Lower leg skin (tissue), 4 donors: ENCODE measurements around the gene TNIK. TPM values are rescaled to one million over a fixed set of nuclear protein-coding genes. Genes with fewer than 3 reads are reported as not detected.

Source experiments
- DNase-seq, 2 donors: peaks; one replicate each; pipeline ENCODE4 v3.0.0-alpha.2; 2019; ENCODE audit warnings: low spot score in 2 of 2
- H3K4me3 ChIP-seq: fragments of 200-600 bp; sonication (generic); 2 replicates; pipeline ENCODE4 v1.5.1; 2017; ENCODE audit warnings: mild to moderate bottlenecking, low read depth; ENCODE audit not compliant: poor library complexity, severe bottlenecking
- CTCF ChIP-seq, 3 donors: fragments of 450-650 bp; IDR thresholded peaks; one replicate each; pipeline ENCODE4 v1.5.1; 2016; ENCODE audit warnings: antibody characterized with exemption in 3 of 3, mild to moderate bottlenecking in 3 of 3, moderate library complexity in 2 of 3
- POLR2A ChIP-seq, 2 donors: fragments of 450-650 bp; IDR thresholded peaks; one replicate each; pipeline ENCODE4 v1.6.1; 2016 to 2017; ENCODE audit warnings: antibody characterized with exemption in 2 of 2, mild to moderate bottlenecking in 1 of 2, moderate library complexity in 1 of 2
- WGBS, 2 donors: methylation state at CpG; one replicate each; pipeline ENCODE4 v1.1.5; 2018; 5-methylcytosine and 5-hydroxymethylcytosine counted together
- intact Hi-C: fragments of 100-400 bp; cut with DNase I; formaldehyde crosslinking; loops from one replicate; pipeline ENCODE4 v1.15.0; 2023; ENCODE audit warnings: low total_unique reads
- total RNA-seq, 4 donors: library from RNA; depleted of rRNA; stranded (reverse); fragments of >200 nt; gene quantifications; one replicate each; pipeline ENCODE4 v1.1.0, GENCODE V29; 2016

Gene TNIK
- total RNA-seq, 4 donors from 2014 or later: 0.72 to 4.7 (median 2.4) TPM

GRCh38 chr3:171206283-171206682, 253.9 kb downstream of the TNIK start:
- no peak overlapping the region for H3K4me3 ChIP-seq
- no peak for DNase-seq
- TF ChIP-seq POLR2A (IDR thresholded peaks at IDR 0.05): no peak
- no peak for TF ChIP-seq CTCF (IDR thresholded peaks at IDR 0.05)
- intact Hi-C loops: no loop called here
- WGBS, 2 donors: 77 to 94% methylated on average over 1 of the region's 1 CpG

- 76 to 79% methylated on average over 1 of the region's 1 CpG for WGBS, 2 donors
- intact Hi-C loops: no loop called here
- no peak for DNase-seq
- TF ChIP-seq POLR2A (IDR thresholded peaks at IDR 0.05) (no peak), CTCF (IDR thresholded peaks at IDR 0.05) (no peak)
- H3K4me3 ChIP-seq: no peak overlapping the region
Measured at GRCh38 chr3:171204942-171205341, 255.3 kb downstream of the TNIK start.

GRCh38 chr3:171201825-171202224, 258.4 kb downstream of the TNIK start:
- TF ChIP-seq CTCF (IDR thresholded peaks at IDR 0.05) (no peak), POLR2A (IDR thresholded peaks at IDR 0.05) (no peak)
- intact Hi-C loops: no loop called here
- WGBS, 2 donors: 83 to 90% methylated on average over 6 of the region's 6 CpGs
- no peak for DNase-seq
- H3K4me3 ChIP-seq: no peak overlapping the region

- H3K4me3 ChIP-seq: no peak overlapping the region
- intact Hi-C loops: no loop called here
- no peak for DNase-seq
- 87 to 96% methylated on average over 2 of the region's 2 CpGs for WGBS, 2 donors
- no peak for TF ChIP-seq POLR2A (IDR thresholded peaks at IDR 0.05)
- no peak for TF ChIP-seq CTCF (IDR thresholded peaks at IDR 0.05)
Measured at GRCh38 chr3:171200750-171201088, 259.5 kb downstream of the TNIK start.

- intact Hi-C loops: no loop called here
- 83 to 91% methylated on average over 3 of the region's 3 CpGs for WGBS, 2 donors
- TF ChIP-seq POLR2A (IDR thresholded peaks at IDR 0.05) (no peak), CTCF (IDR thresholded peaks at IDR 0.05) (no peak)
Measured at GRCh38 chr3:171200052-171200749, 260.0 kb downstream of the TNIK start.

GRCh38 chr3:171199473-171199829, 260.8 kb downstream of the TNIK start:
- 78 to 80% methylated on average over 3 of the region's 3 CpGs for WGBS, 2 donors
- intact Hi-C loops: no loop called here
- H3K4me3 ChIP-seq: no peak overlapping the region
- DNase-seq: no peak
- TF ChIP-seq CTCF (IDR thresholded peaks at IDR 0.05) (no peak), POLR2A (IDR thresholded peaks at IDR 0.05) (no peak)

More at GRCh38 chr3:171200052-171200749, 260.0 kb downstream of the TNIK start:
- no peak overlapping the region for H3K4me3 ChIP-seq
- DNase-seq: no peak
